OCI-LY1 (cell line): ENCODE results near the gene ZNF222.

Experiments
- EZH2 ChIP-seq: fragments of 200-600 bp; sonication (generic), shearing (Covaris generic); IDR thresholded peaks from 2 replicates; pipeline ENCODE4 v1.8.0; 2017; ENCODE audit warnings: borderline replicate concordance, mixed run types, mild to moderate bottlenecking, antibody characterized with exemption, low read length, moderate library complexity, mixed read lengths
- TF ChIP-seq, protein P1 (sequence below): fragments of 200-600 bp; sonication (generic), shearing (Covaris generic); IDR thresholded peaks from 2 replicates; pipeline ENCODE4 v1.5.1; 2017; ENCODE audit warnings: mild to moderate bottlenecking, antibody characterized with exemption, low read length, moderate library complexity, mixed read lengths

- TF ChIP-seq, protein P1, sequence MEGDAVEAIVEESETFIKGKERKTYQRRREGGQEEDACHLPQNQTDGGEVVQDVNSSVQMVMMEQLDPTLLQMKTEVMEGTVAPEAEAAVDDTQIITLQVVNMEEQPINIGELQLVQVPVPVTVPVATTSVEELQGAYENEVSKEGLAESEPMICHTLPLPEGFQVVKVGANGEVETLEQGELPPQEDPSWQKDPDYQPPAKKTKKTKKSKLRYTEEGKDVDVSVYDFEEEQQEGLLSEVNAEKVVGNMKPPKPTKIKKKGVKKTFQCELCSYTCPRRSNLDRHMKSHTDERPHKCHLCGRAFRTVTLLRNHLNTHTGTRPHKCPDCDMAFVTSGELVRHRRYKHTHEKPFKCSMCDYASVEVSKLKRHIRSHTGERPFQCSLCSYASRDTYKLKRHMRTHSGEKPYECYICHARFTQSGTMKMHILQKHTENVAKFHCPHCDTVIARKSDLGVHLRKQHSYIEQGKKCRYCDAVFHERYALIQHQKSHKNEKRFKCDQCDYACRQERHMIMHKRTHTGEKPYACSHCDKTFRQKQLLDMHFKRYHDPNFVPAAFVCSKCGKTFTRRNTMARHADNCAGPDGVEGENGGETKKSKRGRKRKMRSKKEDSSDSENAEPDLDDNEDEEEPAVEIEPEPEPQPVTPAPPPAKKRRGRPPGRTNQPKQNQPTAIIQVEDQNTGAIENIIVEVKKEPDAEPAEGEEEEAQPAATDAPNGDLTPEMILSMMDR, result no peak
- no peak for TF ChIP-seq EZH2
These were observed 41.1 kb upstream of the ZNF222 start, which contains the start of gene ZNF155 for GRCh38 chr19:43983912-43984686.
